ENCODE measurements around the gene CENPX.

The CENPX gene

GRCh38 chr17:81998691-81999438, 23.8 kb downstream of the CENPX start:
- Histone ChIP-seq H3K4me3 (ENCODE audit: low read depth, low read length) (no peak overlapping the region), H3K36me3 (ENCODE audit: control insufficient read depth, insufficient read depth, low read length) (no peaks in the 10 kb centered on the region), H3K27ac (no peak overlapping the region), H3K27me3 (ENCODE audit: control insufficient read depth, insufficient read depth, low read length) (no peaks in the 10 kb centered on the region), H3K9ac (no peak overlapping the region), H3K9me3 (ENCODE audit: control insufficient read depth, low read length) (no peaks in the 10 kb centered on the region), H2AFZ (no peak overlapping the region), H3K79me2 (peaks cover 26% of the 10 kb centered on the region), H3K4me2 (ENCODE audit: low read length) (no peak overlapping the region), H3K4me1 (peaks cover 1% of the 10 kb centered on the region)
- TF ChIP-seq CTCF (IDR thresholded peaks at IDR 0.05) = no peak

- Histone ChIP-seq H3K4me2 (ENCODE audit: low read length) (no peak overlapping the region), H3K4me1 (peaks cover 2% of the 10 kb centered on the region), H3K27ac (no peak overlapping the region), H3K4me3 (ENCODE audit: low read depth, low read length) (no peak overlapping the region), H3K27me3 (ENCODE audit: control insufficient read depth, insufficient read depth, low read length) (no peaks in the 10 kb centered on the region), H3K36me3 (ENCODE audit: control insufficient read depth, insufficient read depth, low read length) (no peaks in the 10 kb centered on the region), H3K79me2 (peaks cover 29% of the 10 kb centered on the region), H3K9ac (no peak overlapping the region), H2AFZ (no peak overlapping the region), H3K9me3 (ENCODE audit: control insufficient read depth, low read length) (no peaks in the 10 kb centered on the region)
- no peak for TF ChIP-seq CTCF (IDR thresholded peaks at IDR 0.05)
Measured at GRCh38 chr17:81998212-81998611, 24.5 kb downstream of the CENPX start.

GRCh38 chr17:81996757-81997441, 25.8 kb downstream of the CENPX start:
- peaks cover 33% of the 10 kb centered on the region for H3K79me2 ChIP-seq
- no peak overlapping the region for H3K4me3 ChIP-seq (ENCODE audit: low read depth, low read length)
- H3K36me3 ChIP-seq (ENCODE audit: control insufficient read depth, insufficient read depth, low read length) = no peaks in the 10 kb centered on the region
- no peak overlapping the region for H3K4me2 ChIP-seq (ENCODE audit: low read length)
- no peaks in the 10 kb centered on the region for H3K27me3 ChIP-seq (ENCODE audit: control insufficient read depth, insufficient read depth, low read length)
- no peak for TF ChIP-seq CTCF (IDR thresholded peaks at IDR 0.05)
- peaks cover 14% of the 10 kb centered on the region for H3K4me1 ChIP-seq
- H2AFZ ChIP-seq = no peak overlapping the region
- no peak overlapping the region for H3K27ac ChIP-seq
- no peaks in the 10 kb centered on the region for H3K9me3 ChIP-seq (ENCODE audit: control insufficient read depth, low read length)
- no peak overlapping the region for H3K9ac ChIP-seq

GRCh38 chr17:81996232-81996756, 26.4 kb downstream of the CENPX start:
- Histone ChIP-seq H3K4me2 (ENCODE audit: low read length) (no peak overlapping the region), H3K4me3 (ENCODE audit: low read depth, low read length) (no peak overlapping the region), H3K27me3 (ENCODE audit: control insufficient read depth, insufficient read depth, low read length) (no peaks in the 10 kb centered on the region), H2AFZ (no peak overlapping the region), H3K27ac (no peak overlapping the region), H3K9me3 (ENCODE audit: control insufficient read depth, low read length) (no peaks in the 10 kb centered on the region), H3K4me1 (peaks cover 19% of the 10 kb centered on the region), H3K79me2 (peaks cover 33% of the 10 kb centered on the region), H3K36me3 (ENCODE audit: control insufficient read depth, insufficient read depth, low read length) (no peaks in the 10 kb centered on the region), H3K9ac (no peak overlapping the region)
- TF ChIP-seq CTCF (IDR thresholded peaks at IDR 0.05) = no peak
